H1 (cell line): ENCODE measurements around the gene CDK5. TPM values are rescaled to one million over a fixed set of nuclear protein-coding genes. Genes with fewer than 3 reads are reported as not detected.

Experiments used
- CHD7 ChIP-seq: fragments of 300-600 bp; sonication (generic); IDR thresholded peaks from 2 replicates; pipeline ENCODE4 v1.7.1; 2012; ENCODE audit warnings: low read length, moderate library complexity, mild to moderate bottlenecking, inconsistent platforms; ENCODE audit not compliant: insufficient replicate concordance
- HDAC2 ChIP-seq, 2 experiments: fragments of 300-600 bp in 1 of 2; sonication (generic) in 1 of 2; IDR thresholded peaks; 2 replicates each; pipeline ENCODE4 v1.6.1; 2011 to 2012; ENCODE audit warnings: low read depth in 2 of 2, low read length in 2 of 2, mild to moderate bottlenecking in 2 of 2, moderate library complexity in 2 of 2, borderline replicate concordance in 1 of 2, inconsistent platforms in 1 of 2
- KDM5A ChIP-seq: fragments of 200-600 bp; IDR thresholded peaks from 2 replicates; pipeline ENCODE4 v1.7.1; 2012; ENCODE audit warnings: mild to moderate bottlenecking, low read length, inconsistent platforms, mixed read lengths
- polyA plus RNA-seq, 7 experiments: library from polyadenylated mRNA; depleted of rRNA in 3 of 7; stranded (reverse) in 5 of 7; unstranded in 2 of 7; fragments of >200 nt in 5 of 7; fragments of 200-250 nt in 2 of 7; gene quantifications; 1 replicate in 5 of 7; 2 replicates in 1 of 7; 4 replicates in 1 of 7; pipeline versions ENCODE4 v1.2.1 to v1.2.3, GENCODE V29; 2011 to 2013; ENCODE audit warnings: missing spikeins in 2 of 7, mixed read lengths in 2 of 7
- total RNA-seq: library from RNA; stranded (reverse); fragmentation: NEBNext Ultra II Directional; extraction: Animal tissue kit (Norgen Biotek cat#: 25700); gene quantifications from 2 replicates; pipeline ENCODE4 v1.2.1, GENCODE V29; 2021

The CDK5 gene
- total and polyA plus RNA-seq, 2 of the 8 experiments (the other 6 are each of a cell fraction or from before 2014, with no cell fraction given): 22.8 to 37.2 TPM

GRCh38 chr7:151078233-151079040 is 20.7 kb upstream of the CDK5 start (continued):
- TF ChIP-seq CHD7 (no peak), HDAC2 (IDR thresholded peaks at IDR 0.05; ENCODE audit: borderline replicate concordance in 1 of 2, low read depth in 2 of 2, low read length in 2 of 2) (no peak), KDM5A (no peak)
